Smooth muscle cell of the brain vasculature (primary cell): Measurements from ENCODE around the gene XPNPEP2.

Experiments
- DNase-seq: peaks from one replicate; pipeline ENCODE4 v3.0.0-alpha.2; 2012; ENCODE audit warnings: low read depth, low spot score

The XPNPEP2 gene

GRCh38 chrX:129779747-129780146 lies 41.0 kb downstream of the XPNPEP2 start, which contains the start of gene SASH3:
Gene SASH3, plus strand, starts transcription at chrX:129779949. Its CDS starts 149 bp downstream, at chrX:129780098.
- no peak for DNase-seq

GRCh38 chrX:129780441-129781105 lies 41.8 kb downstream of the XPNPEP2 start:
- DNase-seq, result no peak

GRCh38 chrX:129781134-129781672 lies 42.4 kb downstream of the XPNPEP2 start:
- no peak for DNase-seq

GRCh38 chrX:129781680-129782495 lies 43.1 kb downstream of the XPNPEP2 start:
- DNase-seq, result no peak

GRCh38 chrX:129782706-129783105 lies 43.9 kb downstream of the XPNPEP2 start:
- DNase-seq, result no peak

GRCh38 chrX:129783291-129783713 lies 44.5 kb downstream of the XPNPEP2 start:
- DNase-seq, result no peak

- no peak for DNase-seq
These were observed 45.6 kb downstream of the XPNPEP2 start for GRCh38 chrX:129784371-129784770.

- DNase-seq, result no peak
These were observed 46.6 kb downstream of the XPNPEP2 start for GRCh38 chrX:129785160-129785947.

GRCh38 chrX:129786210-129786651 lies 47.5 kb downstream of the XPNPEP2 start:
- DNase-seq, result no peak

- no peak for DNase-seq
These were observed 48.7 kb downstream of the XPNPEP2 start for GRCh38 chrX:129787336-129788055.

- no peak for DNase-seq
These were observed 49.7 kb downstream of the XPNPEP2 start for GRCh38 chrX:129788527-129788926.

GRCh38 chrX:129790146-129790545 lies 51.4 kb downstream of the XPNPEP2 start:
- no peak for DNase-seq

- no peak for DNase-seq
These were observed 52.0 kb downstream of the XPNPEP2 start for GRCh38 chrX:129790808-129791207.

GRCh38 chrX:129791336-129791735 lies 52.6 kb downstream of the XPNPEP2 start:
- DNase-seq, result no peak

- no peak for DNase-seq
These were observed 53.3 kb downstream of the XPNPEP2 start for GRCh38 chrX:129791961-129792570.

GRCh38 chrX:129792586-129793291 lies 54.0 kb downstream of the XPNPEP2 start:
- DNase-seq, result no peak

GRCh38 chrX:129793604-129794191 lies 54.9 kb downstream of the XPNPEP2 start:
- no peak for DNase-seq

- no peak for DNase-seq
These were observed 56.8 kb downstream of the XPNPEP2 start for GRCh38 chrX:129795584-129795983.

- DNase-seq, result no peak
These were observed 58.6 kb downstream of the XPNPEP2 start for GRCh38 chrX:129797251-129797906.
